Liver (tissue), 9 donors: Measurements from ENCODE around the gene TEX11. TPM values are rescaled to one million over a fixed set of nuclear protein-coding genes. Genes with fewer than 3 reads are reported as not detected.
"Not testable (repeated sequence)": the region's sequence is repeated elsewhere in the genome, so short reads cannot be mapped to it uniquely, and the experiment has no call there.

Experiments used
- DNase-seq: peaks from one replicate; pipeline ENCODE4 v3.0.0-alpha.2; 2017; ENCODE audit warnings: low spot score
- H3K27ac ChIP-seq, 2 donors: one replicate each; pipeline ENCODE4 v1.7.0; 2013; ENCODE audit warnings: inconsistent platforms in 2 of 2, low read length in 2 of 2, control low read depth in 1 of 2, low read depth in 1 of 2, mild to moderate bottlenecking in 1 of 2
- H3K27me3 ChIP-seq, 4 donors: one replicate each; pipeline versions ENCODE4 v1.6.1 to v1.7.0; 2013; ENCODE audit warnings: low read length in 3 of 4, inconsistent platforms in 1 of 4, mild to moderate bottlenecking in 1 of 4, moderate library complexity in 1 of 4; ENCODE audit not compliant: control insufficient read depth in 4 of 4, insufficient read depth in 4 of 4
- H3K36me3 ChIP-seq, 4 donors: one replicate each; pipeline versions ENCODE4 v1.6.1 to v1.7.0; 2013; ENCODE audit warnings: low read length in 3 of 4, mild to moderate bottlenecking in 3 of 4, low read depth in 1 of 4, moderate library complexity in 1 of 4; ENCODE audit not compliant: control insufficient read depth in 4 of 4, insufficient read depth in 3 of 4
- H3K4me1 ChIP-seq, 4 donors: one replicate each; pipeline versions ENCODE4 v1.6.1 to v1.7.0; 2013; ENCODE audit warnings: low read length in 3 of 4, mild to moderate bottlenecking in 3 of 4, moderate library complexity in 1 of 4; ENCODE audit not compliant: control insufficient read depth in 4 of 4, insufficient read depth in 4 of 4
- H3K4me3 ChIP-seq, 3 donors: one replicate each; pipeline versions ENCODE4 v1.6.1 to v1.7.0; 2013; ENCODE audit warnings: low read length in 3 of 3, control low read depth in 1 of 3, low read depth in 1 of 3, mild to moderate bottlenecking in 1 of 3
- H3K9ac ChIP-seq, 2 donors: one replicate each; pipeline ENCODE4 v1.7.0; 2013; ENCODE audit warnings: low read length in 2 of 2, mild to moderate bottlenecking in 2 of 2, moderate library complexity in 2 of 2, control low read depth in 1 of 2, low read depth in 1 of 2
- H3K9me3 ChIP-seq, 4 donors: one replicate each; pipeline versions ENCODE4 v1.6.1 to v1.7.0; 2013; ENCODE audit warnings: low read length in 3 of 4; ENCODE audit not compliant: control insufficient read depth in 4 of 4
- ATF3 ChIP-seq: IDR thresholded peaks from 2 replicates; pipeline ENCODE4 v1.6.1; 2016; ENCODE audit warnings: antibody characterized with exemption
- CTCF ChIP-seq: fragments of 150-350 bp; IDR thresholded peaks from 2 replicates; pipeline ENCODE4 v1.5.1; 2017; ENCODE audit warnings: improper control_type of control experiment, low read depth, low read length; ENCODE audit not compliant: missing input control
- EGR1 ChIP-seq, 2 donors: IDR thresholded peaks; 2 replicates each; pipeline ENCODE4 v1.6.1; 2016 to 2018; ENCODE audit warnings: antibody characterized with exemption in 2 of 2, low read depth in 2 of 2
- FOXA1 ChIP-seq: IDR thresholded peaks from 2 replicates; pipeline ENCODE4 v1.6.1; 2016; ENCODE audit warnings: antibody characterized with exemption
- FOXA2 ChIP-seq: IDR thresholded peaks from 2 replicates; pipeline ENCODE4 v1.6.1; 2016; ENCODE audit warnings: antibody characterized with exemption
- GABPA ChIP-seq, 2 donors: IDR thresholded peaks in 1 of 2; conservative IDR thresholded peaks in 1 of 2; 2 replicates each; pipeline ENCODE4 v1.6.1; 2016; ENCODE audit warnings: antibody characterized with exemption in 2 of 2, mild to moderate bottlenecking in 1 of 2, moderate library complexity in 1 of 2
- HNF4A ChIP-seq, 2 donors: conservative IDR thresholded peaks; 2 replicates each; pipeline ENCODE4 v1.6.1; 2016; ENCODE audit warnings: antibody characterized with exemption in 2 of 2, mild to moderate bottlenecking in 2 of 2
- HNF4G ChIP-seq: IDR thresholded peaks from 2 replicates; pipeline ENCODE4 v1.6.1; 2016; ENCODE audit warnings: antibody characterized with exemption
- JUND ChIP-seq, 2 donors: IDR thresholded peaks; 2 replicates each; pipeline ENCODE4 v1.6.1; 2016; ENCODE audit warnings: antibody characterized with exemption in 2 of 2
- MAX ChIP-seq: IDR thresholded peaks from 2 replicates; pipeline ENCODE4 v1.6.1; 2016; ENCODE audit warnings: antibody characterized with exemption
- NR2F2 ChIP-seq: IDR thresholded peaks from 2 replicates; pipeline ENCODE4 v1.6.1; 2016; ENCODE audit warnings: antibody characterized with exemption
- RAD21 ChIP-seq, 2 donors: IDR thresholded peaks; 2 replicates each; pipeline ENCODE4 v1.6.1; 2016; ENCODE audit warnings: antibody characterized with exemption in 2 of 2, mild to moderate bottlenecking in 2 of 2
- REST ChIP-seq: IDR thresholded peaks from 2 replicates; pipeline ENCODE4 v1.6.1; 2016; ENCODE audit warnings: antibody characterized with exemption, mild to moderate bottlenecking
- RXRA ChIP-seq, 2 donors: IDR thresholded peaks; 2 replicates each; pipeline ENCODE4 v1.6.1; 2017 to 2018; ENCODE audit warnings: antibody characterized with exemption in 2 of 2, mild to moderate bottlenecking in 1 of 2
- SP1 ChIP-seq: IDR thresholded peaks from 2 replicates; pipeline ENCODE4 v1.6.1; 2018; ENCODE audit warnings: antibody characterized with exemption, mild to moderate bottlenecking
- TAF1 ChIP-seq: conservative IDR thresholded peaks from 2 replicates; pipeline ENCODE4 v1.6.1; 2016; ENCODE audit warnings: antibody characterized with exemption, mild to moderate bottlenecking
- YY1 ChIP-seq: IDR thresholded peaks from 2 replicates; pipeline ENCODE4 v1.6.1; 2016; ENCODE audit warnings: antibody characterized with exemption, mild to moderate bottlenecking
- ZBTB33 ChIP-seq: IDR thresholded peaks from 2 replicates; pipeline ENCODE4 v1.6.1; 2016; ENCODE audit warnings: antibody characterized with exemption
- WGBS: extraction: QIAGEN DNeasy Blood & Tissue Kit; methylation state at CpG from one replicate; pipeline ENCODE4 v1.1.7; 2013; 5-methylcytosine and 5-hydroxymethylcytosine counted together
- polyA plus RNA-seq, 2 donors: library from polyadenylated mRNA; stranded (reverse) in 1 of 2; unstranded in 1 of 2; fragments of 200-250 nt in 1 of 2; fragments of >200 nt in 1 of 2; fragmentation: Nextera tagmentation in 1 of 2; extraction: Ambion mirVana in 1 of 2; gene quantifications; one replicate each; pipeline versions ENCODE4 v1.2.1 to v1.2.3, GENCODE V29; 2013 to 2015
- total RNA-seq, 2 donors: library from RNA; depleted of rRNA; stranded (reverse); fragments of >200 nt; gene quantifications; one replicate each; pipeline ENCODE4 v1.2.3, GENCODE V29; 2014
- donor health status: healthy.
- donor health status: healthy.
- donor health status: healthy.
- donor health status: healthy.
- donor health status: healthy.

Gene TEX11
- total and polyA plus RNA-seq, 4 donors, result 0.03 to 0.14 (median 0.08) TPM; not detected in 1

- no peaks in the 10 kb centered on the region for H3K4me1 ChIP-seq
- 83% methylated on average over 4 of the region's 4 CpGs for WGBS
- no peaks in the 10 kb centered on the region for H3K9me3 ChIP-seq
- TF ChIP-seq GABPA (IDR thresholded peaks at IDR 0.05 in 1 of 2, conservative IDR thresholded peaks at IDR 0.05 in 1 of 2) (no peak), YY1 (no peak), NR2F2 (no peak), HNF4G (no peak)
- DNase-seq, result no peak
- no peaks in the 10 kb centered on the region for H3K27me3 ChIP-seq
- no peaks in the 10 kb centered on the region for H3K36me3 ChIP-seq
- H3K9ac ChIP-seq, result no peak overlapping the region
- H3K27ac ChIP-seq, result no peak overlapping the region
- H3K4me3 ChIP-seq, result no peak overlapping the region
Measured at GRCh38 chrX:70916754-70917153, 8.2 kb upstream of the TEX11 start.

GRCh38 chrX:70907900-70908299, 611 bp downstream of the TEX11 start:
- no peak overlapping the region for H3K27ac ChIP-seq
- no peak for DNase-seq
- H3K4me3 ChIP-seq, result no peak overlapping the region
- H3K9me3 ChIP-seq, result peaks cover 0 to 2% (median 0%) of the 10 kb centered on the region in 4 donors
- no peaks in the 10 kb centered on the region for H3K4me1 ChIP-seq
- 94% methylated on average over 11 of the region's 11 CpGs for WGBS
- no peak for TF ChIP-seq HNF4G
- H3K36me3 ChIP-seq, result no peaks in the 10 kb centered on the region
- no peak overlapping the region for H3K9ac ChIP-seq
- H3K27me3 ChIP-seq, result no peaks in the 10 kb centered on the region

GRCh38 chrX:70901465-70901864, 7.0 kb downstream of the TEX11 start:
- Histone ChIP-seq H3K9ac (no peak overlapping the region), H3K36me3 (no peaks in the 10 kb centered on the region), H3K4me3 (no peak overlapping the region), H3K9me3 (no peaks in the 10 kb centered on the region), H3K27ac (no peak overlapping the region), H3K4me1 (no peaks in the 10 kb centered on the region), H3K27me3 (no peaks in the 10 kb centered on the region)
- no peak for TF ChIP-seq TAF1
- TF ChIP-seq ZBTB33, result no peak
- TF ChIP-seq RAD21 (IDR thresholded peaks at IDR 0.05), result no peak
- TF ChIP-seq SP1, result no peak
- no peak for TF ChIP-seq YY1
- TF ChIP-seq REST, result no peak
- TF ChIP-seq EGR1 (IDR thresholded peaks at IDR 0.05; ENCODE audit: low read depth in 2 of 2), result no peak
- no peak for TF ChIP-seq CTCF
- no peak for TF ChIP-seq NR2F2
- no peak for TF ChIP-seq MAX
- no peak for TF ChIP-seq FOXA2
- no peak for TF ChIP-seq GABPA (IDR thresholded peaks at IDR 0.05 in 1 of 2, conservative IDR thresholded peaks at IDR 0.05 in 1 of 2)
- TF ChIP-seq HNF4G, result no peak
- TF ChIP-seq RXRA (IDR thresholded peaks at IDR 0.05), result no peak
- TF ChIP-seq JUND (IDR thresholded peaks at IDR 0.05), result no peak
- TF ChIP-seq HNF4A (conservative IDR thresholded peaks at IDR 0.05), result no peak
- no peak for TF ChIP-seq FOXA1
- no peak for TF ChIP-seq ATF3
- 70% methylated on average over 7 of the region's 7 CpGs for WGBS
- no peak for DNase-seq

GRCh38 chrX:70890441-70890840, 18.1 kb downstream of the TEX11 start:
- WGBS, result 49% methylated on average over 6 of the region's 6 CpGs
- not testable (repeated sequence) for H3K9ac ChIP-seq, H3K36me3 ChIP-seq, H3K27ac ChIP-seq, H3K4me3 ChIP-seq, H3K27me3 ChIP-seq, DNase-seq, H3K4me1 ChIP-seq, H3K9me3 ChIP-seq
